Endothelial cell of umbilical vein (primary cell): ENCODE data around the gene FTO. TPM values are rescaled to one million over a fixed set of nuclear protein-coding genes. Genes with fewer than 3 reads are reported as not detected.

ENCODE experiments used
- BruUV-seq: library from RNA; stranded (reverse); fragments of 400-500 nt; replicated peaks from 2 replicates; lab custom pipeline; 2021; lab: Mats Ljungman, UMichigan
- CTCF ChIA-PET: fragments of 300-600, 350-600 bp; sonication (Branson Sonifier 250); formaldehyde crosslinking; loops from one replicate; lab custom pipeline; 2021; ENCODE audit warnings: antibody characterized with exemption, inconsistent platforms; lab: Charles Lee
- POLR2A ChIA-PET: fragments of 300-600, 350-600 bp; sonication (Branson Sonifier 250); formaldehyde crosslinking; loops from one replicate; lab custom pipeline; 2021; ENCODE audit warnings: antibody characterized with exemption, inconsistent platforms; lab: Charles Lee
- DNase-seq: peaks from one replicate; pipeline ENCODE4 v3.0.0-alpha.2; 2011; ENCODE audit warnings: low read depth, low spot score
- FAIRE-seq: peaks from 2 replicates; lab custom pipeline; 2011; peaks lifted over from hg19 to GRCh38; lab: Jason Lieb, UNC
- H2AFZ ChIP-seq: 2 replicates; pipeline ENCODE4 v1.6.0; 2012; ENCODE audit warnings: low read depth, low read length, control low read depth, inconsistent platforms
- H3K27ac ChIP-seq: 2 replicates; pipeline ENCODE4 v1.5.1; 2011; ENCODE audit warnings: low read depth, mild to moderate bottlenecking, control low read depth, low read length, moderate library complexity; ENCODE audit not compliant: insufficient read depth
- H3K27me3 ChIP-seq, 2 experiments: 2 replicates each; pipeline versions ENCODE4 v1.6.0 to v1.6.1; 2011; ENCODE audit warnings: low read length in 2 of 2, mixed read lengths in 1 of 2; ENCODE audit not compliant: control insufficient read depth in 2 of 2, insufficient read depth in 2 of 2
- H3K36me3 ChIP-seq, 2 experiments: 2 replicates in 1 of 2; 3 replicates in 1 of 2; pipeline ENCODE4 v1.5.1; 2011; ENCODE audit warnings: low read length in 2 of 2, mild to moderate bottlenecking in 1 of 2, moderate library complexity in 1 of 2; ENCODE audit not compliant: control insufficient read depth in 2 of 2, insufficient read depth in 2 of 2; ENCODE audit errors: extremely low read depth in 1 of 2
- H3K4me1 ChIP-seq: 3 replicates; pipeline ENCODE4 v1.5.1; 2011; ENCODE audit warnings: mild to moderate bottlenecking, low read length; ENCODE audit not compliant: control insufficient read depth, insufficient read depth; ENCODE audit errors: extremely low read depth
- H3K4me2 ChIP-seq: 2 replicates; pipeline ENCODE4 v1.6.1; 2011; ENCODE audit warnings: low read length, control low read depth, mixed read lengths; ENCODE audit not compliant: insufficient read depth
- H3K4me3 ChIP-seq, 3 experiments: fragments of 200-600 bp in 1 of 3; sonication (generic), shearing (Covaris generic) in 1 of 3; replicated peaks in 1 of 3; 2 replicates each; pipeline ENCODE4 v1.5.1; 2011 to 2016; ENCODE audit warnings: control low read depth in 3 of 3, low read length in 3 of 3, mild to moderate bottlenecking in 2 of 3, inconsistent platforms in 1 of 3, low read depth in 1 of 3, moderate library complexity in 1 of 3; ENCODE audit not compliant: insufficient read depth in 1 of 3
- H3K79me2 ChIP-seq: 2 replicates; pipeline ENCODE4 v1.6.0; 2012; ENCODE audit warnings: low read length, inconsistent platforms; ENCODE audit not compliant: control insufficient read depth, insufficient read depth
- H3K9ac ChIP-seq: replicated peaks from 2 replicates; pipeline ENCODE3; 2011; ENCODE audit warnings: low read length, control low read depth; ENCODE audit not compliant: insufficient read depth; ENCODE audit errors: extremely low read depth
- H3K9me1 ChIP-seq: replicated peaks from 3 replicates; pipeline ENCODE4 v1.6.0; 2011; ENCODE audit warnings: mild to moderate bottlenecking, low read length; ENCODE audit not compliant: control insufficient read depth, insufficient read depth; ENCODE audit errors: extremely low read depth
- H3K9me3 ChIP-seq: replicated peaks from 2 replicates; pipeline ENCODE4 v1.5.1; 2012; ENCODE audit warnings: low read length, inconsistent platforms; ENCODE audit not compliant: control insufficient read depth, insufficient read depth
- H4K20me1 ChIP-seq: replicated peaks from 2 replicates; pipeline ENCODE3; 2011; ENCODE audit warnings: mild to moderate bottlenecking, low read length; ENCODE audit not compliant: control insufficient read depth, insufficient read depth; ENCODE audit errors: extremely low read depth
- CTCF ChIP-seq, 2 donors: IDR thresholded peaks; 1 replicate in 1 of 2; 2 replicates in 1 of 2; pipeline ENCODE4 v1.5.1; 2011; ENCODE audit warnings: low read length in 2 of 2, mild to moderate bottlenecking in 2 of 2, moderate library complexity in 2 of 2, control low read depth in 1 of 2, inconsistent platforms in 1 of 2, low read depth in 1 of 2; ENCODE audit not compliant: insufficient read depth in 1 of 2; ENCODE audit errors: extremely low read depth in 1 of 2
- EZH2 ChIP-seq: IDR thresholded peaks from 2 replicates; pipeline ENCODE4 v1.6.1; 2012; ENCODE audit warnings: borderline replicate concordance, low read depth, mild to moderate bottlenecking, moderate library complexity, low read length, inconsistent platforms; ENCODE audit not compliant: severe bottlenecking
- FOS ChIP-seq: IDR thresholded peaks from 2 replicates; pipeline ENCODE4 v1.6.1; 2011; ENCODE audit warnings: mild to moderate bottlenecking, low read length, moderate library complexity, borderline replicate concordance; ENCODE audit not compliant: insufficient read depth
- GATA2 ChIP-seq: IDR thresholded peaks from 2 replicates; pipeline ENCODE4 v1.7.0; 2011; ENCODE audit warnings: low read depth, mild to moderate bottlenecking, moderate library complexity, mixed read lengths, low read length; ENCODE audit not compliant: insufficient read length, insufficient read depth
- JUN ChIP-seq: IDR thresholded peaks from 2 replicates; pipeline ENCODE4 v1.6.1; 2011; ENCODE audit warnings: borderline replicate concordance, low read depth; ENCODE audit not compliant: insufficient read length, insufficient read depth
- MAX ChIP-seq: IDR thresholded peaks from 2 replicates; pipeline ENCODE4 v1.6.1; 2011; ENCODE audit not compliant: insufficient read depth, insufficient read length
- MYC ChIP-seq: IDR thresholded peaks from one replicate; pipeline ENCODE4 v1.6.1; 2011; ENCODE audit warnings: mild to moderate bottlenecking, low read depth, low read length
- POLR2A ChIP-seq: IDR thresholded peaks from 2 replicates; pipeline ENCODE4 v1.6.1; 2012; ENCODE audit warnings: low read depth, mild to moderate bottlenecking, control low read depth, low read length
- POLR2AphosphoS5 ChIP-seq: IDR thresholded peaks from 2 replicates; pipeline ENCODE4 v1.6.1; 2012; ENCODE audit warnings: low read depth, mild to moderate bottlenecking, control low read depth, low read length, moderate library complexity; ENCODE audit not compliant: insufficient read depth
- dilution Hi-C: fragments of 300-500 bp; cut with MboI; formaldehyde crosslinking; loops from one replicate; pipeline ENCODE4 v1.15.0; 2019; ENCODE audit warnings: low sequenced_read_pairs; ENCODE audit not compliant: extremely low pct_ligation_motif_present
- intact Hi-C: fragments of 100-400 bp; cut with micrococcal nuclease; formaldehyde crosslinking; loops from one replicate; pipeline ENCODE4 v1.10.0; 2022
- polyA plus RNA-seq, 4 experiments: library from polyadenylated mRNA; depleted of rRNA in 3 of 4; stranded (reverse) in 3 of 4; unstranded in 1 of 4; fragments of >200 nt; gene quantifications; 2 replicates each; pipeline versions ENCODE4 v1.2.1 to v1.2.3, GENCODE V29; 2011 to 2012; ENCODE audit warnings: missing spikeins in 1 of 4
- total RNA-seq: library from RNA; stranded (reverse); gene quantifications from 2 replicates; pipeline ENCODE4 v1.2.3, GENCODE V29; 2021

The FTO gene
- total and polyA plus RNA-seq, 2 donors (not counting 3 experiments of a cell fraction or from before 2014, with no cell fraction given) = 48.6 to 87.1 TPM

- Histone ChIP-seq H3K36me3 (no peaks in the 10 kb centered on the region), H3K4me1 (no peaks in the 10 kb centered on the region), H3K9ac (no peak overlapping the region), H3K4me3 (no peak overlapping the region), H3K4me2 (no peak overlapping the region), H3K9me3 (no peaks in the 10 kb centered on the region), H2AFZ (no peak overlapping the region), H3K27me3 (no peaks in the 10 kb centered on the region), H4K20me1 (no peaks in the 10 kb centered on the region), H3K27ac (no peak overlapping the region), H3K79me2 (no peaks in the 10 kb centered on the region), H3K9me1 (no peaks in the 10 kb centered on the region)
- BruUV-seq = no TSS peak
- intact Hi-C loops = no loop called here
- no peak for DNase-seq
- dilution Hi-C loops = no loop called here
- CTCF ChIA-PET = no interaction called here
- no peak for FAIRE-seq
- POLR2A ChIA-PET = no interaction called here
- no peak for TF ChIP-seq JUN
- TF ChIP-seq POLR2A = no peak
- no peak for TF ChIP-seq EZH2
- TF ChIP-seq GATA2 = no peak
- TF ChIP-seq POLR2AphosphoS5 = no peak
- no peak for TF ChIP-seq MAX
- no peak for TF ChIP-seq MYC
- no peak for TF ChIP-seq FOS
- no peak for TF ChIP-seq CTCF (IDR thresholded peaks at IDR 0.05; ENCODE audit: extremely low read depth in 1 of 2, insufficient read depth in 1 of 2, low read depth in 1 of 2, low read length in 2 of 2)
These were observed 365.8 kb downstream of the FTO start for GRCh38 chr16:54069601-54070239.
